GM18502 (cell line): ENCODE results near the gene SHB.

Experiments
- ATAC-seq: cut with Tn5 transposase; IDR thresholded peaks from one replicate; pipeline ENCODE4 v1.9.1; 2021; ENCODE audit warnings: mild to moderate bottlenecking; ENCODE audit not compliant: unreplicated experiment, poor library complexity

The SHB gene

GRCh38 chr9:37943345-37944265 is 125.4 kb downstream of the SHB start:
- ATAC-seq: no peak

- ATAC-seq: no peak
These were observed 126.2 kb downstream of the SHB start for GRCh38 chr9:37942621-37943344.

GRCh38 chr9:37941253-37941652 is 127.8 kb downstream of the SHB start:
- no peak for ATAC-seq

GRCh38 chr9:37939575-37940095 is 129.4 kb downstream of the SHB start:
- no peak for ATAC-seq

GRCh38 chr9:37938121-37938891 is 130.7 kb downstream of the SHB start:
- no peak for ATAC-seq

- no peak for ATAC-seq
These were observed 131.7 kb downstream of the SHB start for GRCh38 chr9:37937366-37937765.

GRCh38 chr9:37936965-37937364 is 132.1 kb downstream of the SHB start:
- ATAC-seq: no peak

- ATAC-seq: no peak
These were observed 132.7 kb downstream of the SHB start for GRCh38 chr9:37936376-37936775.

GRCh38 chr9:37935096-37935495 is 133.9 kb downstream of the SHB start:
- no peak for ATAC-seq

- ATAC-seq: no peak
These were observed 137.4 kb downstream of the SHB start for GRCh38 chr9:37931592-37931991.

- no peak for ATAC-seq
These were observed 139.6 kb downstream of the SHB start for GRCh38 chr9:37929441-37929895.

GRCh38 chr9:37928552-37929430 is 140.2 kb downstream of the SHB start:
- ATAC-seq: no peak

GRCh38 chr9:37927601-37928551 is 141.2 kb downstream of the SHB start:
- no peak for ATAC-seq

GRCh38 chr9:37927132-37927531 is 141.9 kb downstream of the SHB start:
- no peak for ATAC-seq

- ATAC-seq: no peak
These were observed 142.3 kb downstream of the SHB start for GRCh38 chr9:37926737-37927118.

GRCh38 chr9:37925786-37926736 is 143.0 kb downstream of the SHB start:
- no peak for ATAC-seq

GRCh38 chr9:37925006-37925405 is 144.0 kb downstream of the SHB start:
- ATAC-seq: no peak
